G401 (cell line): ENCODE data around the gene CDKN1B. TPM values are rescaled to one million over a fixed set of nuclear protein-coding genes. Genes with fewer than 3 reads are reported as not detected.

Experiments used
- DNase-seq: peaks from one replicate; pipeline ENCODE4 v3.0.0-alpha.2; 2015; ENCODE audit warnings: low spot score
- in situ Hi-C: cut with HindIII; loops from 2 replicates; pipeline ENCODE4 v1.10.0; 2016; ENCODE audit warnings: low sequenced_read_pairs, mixed read lengths
- total RNA-seq: library from RNA; depleted of rRNA; stranded (reverse); fragments of >200 nt; shearing (Covaris generic); gene quantifications from 2 replicates; pipeline ENCODE4 v1.2.3, GENCODE V29; 2014; rRNA removed

The CDKN1B gene
- total RNA-seq, 1 experiment from 2014 or later: 81.7 TPM

- no peak for DNase-seq
- in situ Hi-C loops: no loop called here
These were observed 27.6 kb downstream of the CDKN1B start for GRCh38 chr12:12744546-12745305.

- in situ Hi-C loops: no loop called here
- DNase-seq: peak; percentile 70
These were observed 28.5 kb downstream of the CDKN1B start for GRCh38 chr12:12745576-12746211.

GRCh38 chr12:12747278-12747677 is 30.1 kb downstream of the CDKN1B start:
- in situ Hi-C loops: no loop called here
- DNase-seq: no peak

DNA sequence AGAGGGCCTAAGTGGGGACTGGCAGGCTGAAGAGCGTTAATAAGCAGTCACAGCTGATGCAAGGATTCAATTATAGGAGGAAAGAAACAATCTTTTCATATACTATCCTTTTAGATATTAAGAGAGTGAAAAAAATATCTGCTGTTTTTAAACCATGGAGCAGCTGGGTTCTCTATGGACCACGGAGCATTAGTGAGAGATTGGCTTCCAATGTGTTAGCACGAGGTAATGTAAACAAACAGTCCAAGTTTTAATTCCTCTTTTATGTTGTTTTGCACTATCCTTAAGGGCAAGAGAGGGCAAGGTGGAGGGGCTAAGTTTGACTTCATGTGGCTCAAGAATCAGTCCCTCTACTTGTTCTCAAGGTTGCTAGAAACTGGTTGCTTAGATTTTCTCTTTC is 30.9 kb downstream of the CDKN1B start:
- in situ Hi-C loops: no loop called here
- no peak for DNase-seq

DNA sequence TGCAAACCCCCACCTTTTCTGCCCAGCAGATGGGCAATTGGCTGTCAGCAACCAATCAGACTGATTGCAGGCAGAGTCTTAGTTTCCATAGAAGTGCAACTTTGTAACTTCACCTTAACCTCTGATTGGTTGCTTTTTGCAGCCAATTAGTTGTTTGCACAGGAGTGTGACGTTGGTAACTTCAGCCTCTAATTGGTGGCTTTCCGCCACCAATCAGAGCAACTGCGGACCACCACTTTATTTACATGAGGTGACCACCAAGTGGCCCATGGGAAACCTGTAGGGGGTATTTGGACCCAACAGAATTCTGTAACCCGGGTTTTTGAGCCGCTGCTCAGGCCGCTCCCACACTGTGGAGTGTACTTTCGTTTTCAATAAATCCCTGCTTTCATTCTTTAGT is 32.3 kb downstream of the CDKN1B start:
- peak; percentile 26 for DNase-seq

GRCh38 chr12:12755923-12756322 is 38.8 kb downstream of the CDKN1B start:
- DNase-seq: no peak
- in situ Hi-C loops: no loop called here

More for the DNA sequence above, 32.3 kb downstream of the CDKN1B start:
- in situ Hi-C loops: no loop called here

DNA sequence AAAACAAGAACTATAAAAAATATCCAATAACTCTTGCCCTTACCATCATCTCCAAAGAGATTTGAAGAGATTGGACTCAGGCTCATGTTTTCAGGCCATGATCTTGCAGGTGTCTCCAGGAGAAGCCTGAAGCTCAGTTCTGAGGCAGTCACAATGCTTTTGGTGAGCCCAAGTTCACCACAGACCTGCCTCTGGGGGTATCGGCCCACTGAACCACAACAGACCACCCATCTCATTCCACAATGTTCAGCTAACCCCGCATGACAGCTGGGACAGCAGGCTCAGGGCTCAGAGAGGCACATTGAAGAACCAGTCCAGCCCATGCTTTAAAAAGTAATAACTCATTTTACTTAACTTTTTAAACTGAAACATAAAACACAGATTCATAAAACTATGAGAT is 40.0 kb downstream of the CDKN1B start:
- in situ Hi-C loops: no loop called here

GRCh38 chr12:12759234-12759915 is 42.2 kb downstream of the CDKN1B start:
- DNase-seq: no peak
- in situ Hi-C loops: no loop called here

More for the DNA sequence above, 40.0 kb downstream of the CDKN1B start:
- DNase-seq: no peak

- no peak for DNase-seq
- in situ Hi-C loops: no loop called here
These were observed 47.7 kb downstream of the CDKN1B start for GRCh38 chr12:12764824-12765223.

GRCh38 chr12:12770262-12770661 is 53.1 kb downstream of the CDKN1B start:
- in situ Hi-C loops: no loop called here
- no peak for DNase-seq

Other genes starting within 250 kb of the CDKN1B start
- gene DUSP16, start 154.5 kb upstream of the CDKN1B start, total RNA-seq: 16.2 and 29.6 TPM in 2 replicates
- 7.8 and 19.0 TPM in 2 replicates for gene CREBL2, start 105.5 kb upstream of the CDKN1B start, total RNA-seq
- 1.0 and 1.3 TPM in 2 replicates for gene GPR19, start 21.2 kb upstream of the CDKN1B start, total RNA-seq
- gene APOLD1, start 68.3 kb downstream of the CDKN1B start, total RNA-seq: 31.6 and 39.5 TPM in 2 replicates
- 117 and 172 TPM in 2 replicates for gene DDX47, start 96.0 kb downstream of the CDKN1B start, total RNA-seq
- gene GPRC5A, start 174.2 kb downstream of the CDKN1B start, total RNA-seq: 22.8 and 23.8 TPM in 2 replicates
- gene GPRC5D, start 234.8 kb downstream of the CDKN1B start, total RNA-seq: not detected in 2 replicates